GM19372 (cell line): ENCODE results near the gene TEX22.
A peak's percentile ranks its signal among the peaks of the same experiment; 100 is the strongest.

Experiments
- ATAC-seq: cut with Tn5 transposase; IDR thresholded peaks from one replicate; pipeline ENCODE4 v1.9.1; 2021; ENCODE audit warnings: mild to moderate bottlenecking, low read depth, moderate library complexity; ENCODE audit not compliant: unreplicated experiment

TEX22 gene

DNA sequence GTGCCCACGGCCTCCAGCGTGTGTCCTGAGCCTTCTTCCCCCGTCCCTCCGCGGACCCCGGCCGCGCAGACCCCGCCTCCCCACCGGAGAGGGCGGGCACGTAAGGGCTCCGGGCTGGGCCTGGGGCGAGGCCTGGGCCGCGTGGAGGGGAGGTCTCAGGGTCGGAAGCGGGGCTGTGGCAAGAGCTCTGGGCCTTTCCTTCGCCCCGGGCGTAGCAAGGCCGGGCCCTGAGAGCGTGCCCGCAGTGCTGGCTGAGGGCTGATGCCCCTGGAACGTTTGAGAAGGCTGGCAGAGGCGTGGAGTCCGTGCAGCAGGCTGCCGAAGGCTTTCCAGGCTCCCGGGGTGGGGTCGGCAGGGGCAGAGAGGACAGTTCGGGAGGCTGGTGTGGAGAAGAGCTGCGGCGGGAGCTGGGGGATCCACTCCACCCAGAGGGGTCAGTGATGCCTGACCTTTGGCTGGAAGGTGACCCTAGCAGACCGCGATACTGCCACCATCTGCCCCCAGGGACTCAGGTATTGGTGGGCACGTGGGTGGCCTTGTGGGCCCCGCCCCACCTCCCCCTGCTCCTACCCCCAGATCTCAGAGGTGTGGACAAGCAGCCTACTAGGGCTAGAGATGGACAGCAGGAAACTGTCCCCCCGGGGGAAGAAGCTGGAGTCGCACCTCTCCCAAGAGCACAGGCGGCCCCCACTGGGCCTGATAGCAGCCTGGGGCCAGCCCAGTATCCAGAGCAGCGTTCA, 558 bp downstream of the TEX22 start:
- ATAC-seq = peak; percentile 34

GRCh38 chr14:105399466-105399775, 1.1 kb downstream of the TEX22 start:
- no peak for ATAC-seq

GRCh38 chr14:105400016-105400415, 1.7 kb downstream of the TEX22 start:
- no peak for ATAC-seq

DNA sequence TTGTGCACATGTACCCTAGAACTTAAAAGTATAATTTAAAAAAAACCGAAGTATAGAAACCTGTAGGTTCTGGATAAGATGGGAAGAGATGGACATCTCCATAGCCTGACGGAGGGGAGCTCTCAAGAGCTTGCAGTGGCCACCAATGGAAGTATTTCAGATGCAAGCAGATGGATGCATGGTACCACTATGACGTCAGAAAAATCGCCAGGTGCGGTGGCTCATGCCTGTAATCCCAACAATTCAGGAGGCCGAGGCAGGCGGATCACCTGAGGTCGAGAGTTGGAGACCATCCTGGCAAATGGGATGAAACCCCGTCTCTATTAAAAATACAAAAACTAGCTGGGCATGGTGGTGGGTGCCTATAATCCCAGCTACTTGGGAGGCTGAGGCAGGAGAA, 3.4 kb downstream of the TEX22 start:
- ATAC-seq = no peak

- no peak for ATAC-seq
These were observed 10.3 kb downstream of the TEX22 start for GRCh38 chr14:105408592-105408991.

- no peak for ATAC-seq
These were observed 11.0 kb downstream of the TEX22 start for GRCh38 chr14:105409364-105409763.

DNA sequence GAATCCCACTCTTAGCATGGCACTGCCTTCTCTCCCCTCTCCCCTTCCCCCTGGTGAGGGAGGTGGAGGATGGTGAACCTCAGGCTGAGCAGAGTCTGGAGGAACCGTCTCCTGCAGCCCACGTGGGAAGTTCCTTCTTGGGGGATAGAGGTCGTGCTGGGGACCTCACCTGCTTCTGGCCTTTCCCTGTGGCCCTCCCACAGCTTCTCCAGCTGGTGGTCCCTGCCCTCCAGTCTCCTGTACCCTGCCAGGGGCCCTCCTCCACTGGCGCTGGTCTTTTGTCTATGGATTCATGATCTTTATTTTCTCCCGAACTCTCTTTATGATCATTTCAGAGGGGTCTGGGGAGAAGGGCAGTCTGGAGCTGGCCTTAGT, 12.3 kb downstream of the TEX22 start:
- ATAC-seq = no peak

DNA sequence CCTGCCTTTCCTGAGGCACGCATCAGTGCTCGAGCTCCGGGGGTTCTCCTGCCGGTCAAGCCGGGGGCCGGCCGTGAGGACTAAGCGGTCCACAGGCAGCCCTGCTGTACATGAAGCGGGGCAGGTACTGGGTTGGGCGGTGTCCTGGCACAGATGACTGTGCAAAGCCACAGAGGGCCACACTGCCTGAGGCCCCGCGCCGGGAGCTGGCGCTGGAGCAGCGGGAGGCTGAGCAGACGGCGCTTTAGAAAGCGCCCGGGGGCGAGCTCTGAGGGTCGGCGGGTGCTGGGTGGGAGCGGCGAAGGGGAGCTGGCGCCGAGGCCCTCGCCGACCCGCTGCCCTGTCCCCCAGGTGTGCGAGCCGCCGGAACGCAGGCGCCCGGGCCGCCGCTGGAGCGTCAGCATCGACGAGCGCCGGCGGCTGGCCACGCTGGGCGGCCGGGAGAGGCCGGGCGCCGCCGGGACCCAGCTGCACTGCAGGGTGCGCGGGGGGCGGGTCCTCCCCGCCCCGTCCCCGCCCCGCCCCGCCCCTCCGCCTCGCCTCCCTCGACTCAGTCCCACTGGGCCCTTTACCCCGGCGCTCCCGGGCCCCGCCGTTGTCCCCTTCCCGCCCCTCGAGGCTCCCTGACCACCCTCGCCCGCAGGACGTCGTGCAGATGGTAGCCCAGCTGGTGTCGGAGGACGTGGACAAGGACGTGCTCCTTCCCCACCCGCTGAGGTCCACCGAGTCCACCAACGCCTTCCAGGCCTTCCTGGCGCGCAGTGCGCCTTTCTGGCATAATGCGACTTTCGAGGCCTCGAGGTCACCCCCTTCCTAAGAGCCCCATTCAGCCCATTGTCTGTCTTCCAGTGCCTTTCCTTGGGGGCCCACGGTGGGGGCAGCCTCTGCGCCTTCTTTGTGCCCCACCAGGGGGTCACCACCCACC, 12.9 kb downstream of the TEX22 start:
- no peak for ATAC-seq

DNA sequence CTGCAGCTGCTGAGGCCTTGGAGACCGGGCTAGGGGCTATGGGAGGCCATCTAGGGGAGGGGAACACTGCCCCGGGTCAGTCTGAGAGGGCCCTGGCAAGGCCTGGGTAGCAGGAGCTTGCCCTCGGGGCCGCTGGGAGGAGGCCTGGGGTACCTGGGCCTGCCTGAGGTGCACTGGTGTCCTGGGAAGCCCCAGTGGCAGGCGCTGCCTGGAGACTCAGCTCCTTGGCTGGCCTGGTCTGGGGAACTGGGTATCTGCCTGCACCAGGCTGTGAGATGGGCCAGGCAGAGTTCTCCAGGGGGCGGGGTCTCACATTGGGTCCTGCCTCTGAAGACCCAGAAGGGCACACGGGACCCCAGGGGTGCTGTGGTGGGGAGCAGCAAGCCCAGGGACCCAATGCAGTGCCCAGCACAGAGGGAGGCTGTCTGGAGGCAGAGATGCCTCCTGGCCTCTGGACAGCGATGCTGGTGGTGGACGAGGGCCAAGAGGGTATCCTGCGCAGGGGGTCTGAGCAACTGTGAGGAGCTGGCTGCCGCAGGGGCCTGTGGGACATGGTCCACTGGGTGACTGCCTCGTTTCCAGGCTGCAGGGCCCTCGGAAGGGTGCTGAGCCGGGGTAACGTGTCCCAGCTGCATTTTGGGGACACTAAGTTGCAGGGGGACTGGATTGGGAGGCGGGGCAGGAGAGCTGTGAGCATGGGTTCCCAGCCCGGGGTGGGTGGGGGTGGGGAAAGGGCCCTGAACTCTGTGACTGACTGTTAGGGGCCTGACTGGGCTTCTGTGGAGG, 13.8 kb downstream of the TEX22 start:
- ATAC-seq = no peak

GRCh38 chr14:105412771-105413543, 14.6 kb downstream of the TEX22 start:
- ATAC-seq = no peak

GRCh38 chr14:105413544-105413886, 15.2 kb downstream of the TEX22 start:
- ATAC-seq = no peak

DNA sequence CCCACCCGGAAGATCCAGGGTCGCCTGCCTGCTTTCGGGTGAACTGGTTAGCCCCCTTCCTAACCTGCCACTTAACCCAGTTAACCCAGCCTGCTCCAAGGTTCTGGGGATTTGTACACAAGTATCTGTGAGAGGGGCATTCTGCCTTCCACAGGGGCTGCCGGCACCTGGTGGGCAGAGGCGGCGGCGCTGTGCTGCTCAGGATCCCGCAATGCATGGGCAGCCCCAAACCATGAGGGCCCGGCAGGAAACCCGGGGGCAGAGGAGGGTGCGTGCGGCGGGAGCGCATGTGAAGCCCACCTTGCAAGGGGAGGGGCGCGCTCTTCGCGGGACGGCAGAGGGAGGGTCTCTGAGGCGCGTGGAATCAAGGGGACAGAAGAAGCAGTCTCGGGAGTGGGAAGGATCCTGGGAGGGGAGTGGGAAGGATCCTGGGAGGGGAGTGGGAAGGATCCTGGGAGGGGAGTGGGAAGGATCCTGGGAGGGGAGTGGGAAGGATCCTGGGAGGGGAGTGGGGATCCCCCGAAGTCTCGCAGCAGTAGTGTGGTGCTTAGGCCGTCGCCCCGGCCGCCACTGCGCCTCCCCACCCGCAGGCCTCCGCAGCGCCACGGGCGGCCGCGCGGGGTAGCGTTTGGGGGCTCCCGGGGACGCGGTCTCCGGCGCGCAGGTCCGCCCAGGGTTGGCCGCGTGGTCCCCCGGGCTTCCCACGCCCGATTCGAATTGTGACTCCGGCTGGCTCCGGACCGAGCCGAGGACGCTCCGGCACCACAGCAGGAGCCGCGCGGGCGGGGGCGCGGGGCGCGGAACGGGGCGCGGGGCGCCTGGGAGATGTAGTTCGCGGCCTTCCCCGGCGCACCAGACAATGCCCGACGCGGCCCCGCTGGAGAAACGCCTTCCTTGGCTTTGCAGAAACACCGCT, 16.4 kb downstream of the TEX22 start:
- peak; percentile 51 for ATAC-seq

DNA sequence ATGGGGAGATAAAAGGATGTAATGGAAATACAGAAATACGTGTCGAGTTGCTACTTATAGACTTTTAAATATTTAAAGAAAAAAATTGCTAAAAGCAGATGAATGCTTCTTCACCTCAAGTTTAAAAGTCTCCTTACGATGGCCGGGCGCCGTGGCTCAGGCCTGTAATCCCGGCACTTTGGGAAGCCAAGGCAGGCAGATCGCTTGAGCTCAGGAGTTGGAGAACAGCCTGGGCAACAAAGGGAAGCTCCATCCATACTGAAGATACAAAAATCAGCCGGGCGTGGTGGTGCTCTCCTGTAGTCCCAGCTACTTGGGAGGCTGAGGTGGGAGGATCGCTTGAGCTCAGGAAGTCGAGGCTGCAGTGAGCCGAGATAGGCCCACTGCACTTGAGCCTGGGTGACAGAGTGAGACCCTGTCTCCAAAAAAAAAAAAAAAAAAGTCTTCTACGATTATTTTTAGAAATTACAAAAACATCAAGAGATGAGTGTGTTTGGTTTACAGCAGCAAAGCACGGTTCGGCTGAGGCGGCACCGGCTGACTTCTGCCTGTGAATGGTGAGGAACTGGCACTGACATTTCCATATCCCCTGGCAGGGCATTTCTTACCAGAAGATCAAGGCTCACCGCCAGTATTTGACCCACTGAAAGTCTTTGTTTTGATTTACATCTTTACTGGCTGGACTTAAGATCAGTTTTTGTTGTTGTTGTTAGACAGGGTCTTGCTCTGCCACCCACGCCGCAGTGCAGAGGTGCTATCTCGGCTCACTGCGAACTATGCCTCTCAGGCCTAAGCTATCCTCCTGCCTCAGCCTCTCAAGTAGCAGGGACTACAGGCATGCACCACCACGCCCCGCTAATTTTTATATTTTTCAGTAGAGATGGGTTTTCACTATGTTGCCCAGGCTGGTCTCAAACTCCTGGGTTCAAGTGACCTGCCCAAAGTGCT, 17.4 kb downstream of the TEX22 start:
- no peak for ATAC-seq

- ATAC-seq = no peak
These were observed 18.3 kb downstream of the TEX22 start for GRCh38 chr14:105416671-105417070.

DNA sequence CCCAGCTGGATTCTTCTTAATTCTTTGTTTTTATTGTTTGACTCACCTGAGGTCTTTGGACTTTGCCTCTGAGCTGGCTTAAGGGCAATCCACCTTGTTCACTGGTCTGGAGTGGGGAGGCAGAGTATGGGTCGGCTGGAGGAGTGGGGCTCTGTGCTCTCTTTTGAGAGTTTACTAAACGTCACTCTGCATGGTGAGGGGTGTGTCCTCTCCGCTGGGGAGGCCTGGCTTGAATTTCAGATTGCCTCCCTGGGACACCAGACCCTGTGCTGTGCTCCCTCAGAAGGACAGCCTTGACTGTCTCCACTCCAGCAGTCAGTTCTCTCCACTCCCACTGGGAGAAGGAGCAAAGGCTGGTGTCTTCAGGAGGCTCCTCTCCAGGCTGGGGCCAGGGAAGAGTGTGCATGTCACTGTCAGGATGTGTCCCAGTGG, 19.4 kb downstream of the TEX22 start:
- ATAC-seq = no peak

- no peak for ATAC-seq
These were observed 20.2 kb downstream of the TEX22 start for GRCh38 chr14:105418269-105419194.
